Stimulated activated naive CD8-positive, alpha-beta T cell treated with anti-CD3 and anti-CD28 coated beads, Interleukin-15, Interleukin-2, amounts not matched to agents 100 ng/mL and 50 ng/mL, for 24 hours (primary cell): ENCODE results near the gene SCN2A.

ENCODE experiments used
- H3K27ac Mint-ChIP-seq: one replicate; pipeline ENCODE4 v1.8.0; 2021; ENCODE audit warnings: mild to moderate bottlenecking, mixed read lengths
- H3K27me3 Mint-ChIP-seq: one replicate; pipeline ENCODE4 v1.8.0; 2021; ENCODE audit warnings: mixed read lengths
- H3K36me3 Mint-ChIP-seq: one replicate; pipeline ENCODE4 v1.8.0; 2021; ENCODE audit warnings: low read depth, mixed read lengths
- H3K4me1 Mint-ChIP-seq: one replicate; pipeline ENCODE4 v1.8.0; 2021; ENCODE audit warnings: low read depth, mixed read lengths
- H3K4me3 Mint-ChIP-seq: one replicate; pipeline ENCODE4 v1.8.0; 2021; ENCODE audit warnings: mild to moderate bottlenecking, mixed read lengths
- H3K9me3 Mint-ChIP-seq: one replicate; pipeline ENCODE4 v1.8.0; 2021; ENCODE audit warnings: mixed read lengths

SCN2A gene

DNA sequence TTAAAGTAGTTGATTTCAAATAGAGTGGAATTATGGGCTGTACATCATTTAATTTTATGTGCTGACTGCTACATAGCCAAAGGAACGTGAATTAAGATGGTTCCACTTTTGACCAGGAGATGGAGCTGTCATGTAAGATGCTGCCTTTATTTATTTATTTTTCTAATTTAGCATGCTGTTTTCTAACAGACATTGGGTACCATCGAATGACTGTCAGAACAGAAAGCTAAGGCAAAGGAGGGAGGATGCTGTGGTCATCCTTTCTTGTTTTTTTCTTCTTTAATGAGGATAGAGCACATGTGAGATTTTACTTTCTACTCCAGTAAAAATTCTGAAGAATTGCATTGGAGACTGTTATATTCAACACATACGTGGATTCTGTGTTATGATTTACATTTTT is at the start of gene SCN2A:
TSS of gene SCN2A (plus strand) at position 185 of the 400 bp plus-strand sequence. CDS start 56,410 bp downstream, outside the sequence.
- H3K36me3 Mint-ChIP-seq: no peaks in the 10 kb centered on the region
- no peaks in the 10 kb centered on the region for H3K4me1 Mint-ChIP-seq
- H3K27ac Mint-ChIP-seq: no peak within 1 kb of the TSS
- no peak within 1 kb of the TSS for H3K4me3 Mint-ChIP-seq
- H3K9me3 Mint-ChIP-seq: no peaks in the 10 kb centered on the region
- H3K27me3 Mint-ChIP-seq: peaks cover 10% of the 10 kb centered on the region

- Mint-ChIP-seq H3K27ac (no peak overlapping the region), H3K4me3 (no peak overlapping the region)
Measured at GRCh38 chr2:165191096-165191728, 48.0 kb upstream of the SCN2A start.

GRCh38 chr2:165192729-165193128 is 46.5 kb upstream of the SCN2A start:
- H3K27ac Mint-ChIP-seq: no peak overlapping the region
- H3K36me3 Mint-ChIP-seq: no peaks in the 10 kb centered on the region
- H3K4me3 Mint-ChIP-seq: no peak overlapping the region
- H3K27me3 Mint-ChIP-seq: no peaks in the 10 kb centered on the region
- no peaks in the 10 kb centered on the region for H3K9me3 Mint-ChIP-seq
- peaks cover 4% of the 10 kb centered on the region for H3K4me1 Mint-ChIP-seq

More at GRCh38 chr2:165191096-165191728, 48.0 kb upstream of the SCN2A start:
- Mint-ChIP-seq H3K27me3 (no peaks in the 10 kb centered on the region), H3K36me3 (no peaks in the 10 kb centered on the region), H3K4me1 (peaks cover 4% of the 10 kb centered on the region), H3K9me3 (no peaks in the 10 kb centered on the region)

DNA sequence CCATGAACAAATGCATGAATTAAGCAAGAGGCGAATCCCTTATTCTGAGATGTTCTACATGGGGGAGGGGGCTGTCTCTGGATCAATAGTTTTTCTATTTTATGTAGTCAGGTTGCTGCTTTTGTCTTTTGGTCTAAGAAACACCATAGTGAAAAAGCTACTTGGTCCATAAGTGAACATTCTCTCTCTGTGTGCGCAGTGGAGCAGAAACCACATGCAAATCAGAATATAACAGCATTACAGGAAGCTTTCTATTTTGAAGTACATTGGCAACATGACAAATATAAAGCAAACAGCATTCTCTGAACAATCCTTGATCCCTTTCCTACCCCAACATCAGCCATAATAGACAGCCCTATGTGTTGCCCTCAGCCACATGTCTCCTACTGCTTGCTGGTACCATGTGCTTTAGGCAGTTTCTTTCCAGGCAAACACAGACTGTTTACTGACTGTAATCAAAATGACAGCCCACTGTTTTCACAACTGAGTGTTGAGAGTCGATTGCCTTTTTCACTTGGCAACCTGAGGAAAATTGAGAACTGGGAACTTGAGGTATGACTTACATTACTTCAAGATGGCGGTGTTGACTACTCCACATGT is 45.9 kb upstream of the SCN2A start:
- Mint-ChIP-seq H3K27ac (no peak overlapping the region), H3K4me3 (no peak overlapping the region), H3K36me3 (no peaks in the 10 kb centered on the region), H3K4me1 (peaks cover 4% of the 10 kb centered on the region), H3K27me3 (no peaks in the 10 kb centered on the region), H3K9me3 (no peaks in the 10 kb centered on the region)

DNA sequence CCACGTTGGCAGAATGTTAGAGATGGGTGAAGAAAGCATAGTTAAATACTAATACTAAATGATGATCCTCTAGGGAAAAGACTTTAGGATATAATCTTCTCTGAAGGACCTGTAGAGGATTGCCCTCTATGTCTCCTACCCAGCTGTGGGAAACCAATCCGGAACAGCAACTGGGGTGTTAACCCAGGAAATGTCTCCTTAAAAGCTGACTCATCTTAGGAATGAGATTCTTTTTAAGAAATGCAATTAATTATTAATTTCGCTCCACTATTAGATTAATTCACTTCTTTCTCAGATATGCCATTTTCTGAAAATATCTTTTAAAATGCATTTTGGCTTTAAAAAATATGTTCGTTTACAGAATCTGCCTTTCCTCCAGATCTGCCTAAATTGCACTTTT is 42.8 kb upstream of the SCN2A start:
- no peak overlapping the region for H3K4me3 Mint-ChIP-seq
- H3K27me3 Mint-ChIP-seq: no peaks in the 10 kb centered on the region
- H3K4me1 Mint-ChIP-seq: peaks cover 7% of the 10 kb centered on the region
- no peaks in the 10 kb centered on the region for H3K36me3 Mint-ChIP-seq
- no peaks in the 10 kb centered on the region for H3K9me3 Mint-ChIP-seq
- H3K27ac Mint-ChIP-seq: no peak overlapping the region

DNA sequence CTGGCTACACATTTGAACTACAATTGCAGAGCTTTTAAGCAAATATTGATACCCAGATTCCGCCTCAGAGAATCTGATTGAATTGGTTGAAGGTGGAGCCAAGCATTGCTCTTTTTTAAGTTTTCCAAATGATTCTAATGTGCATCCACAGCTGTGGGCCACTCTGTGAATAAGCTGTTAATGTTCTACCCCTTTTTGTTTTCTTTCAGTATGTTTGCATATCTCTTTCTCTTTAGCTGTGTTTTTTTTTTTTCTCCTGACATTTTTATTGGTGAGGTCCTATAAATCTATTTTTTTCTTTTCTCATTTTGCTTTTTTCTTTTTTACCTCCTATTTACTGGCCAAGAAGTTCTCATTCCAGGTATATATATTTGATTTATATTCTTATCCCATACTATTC is 41.9 kb upstream of the SCN2A start:
- H3K4me1 Mint-ChIP-seq: peaks cover 10% of the 10 kb centered on the region
- no peaks in the 10 kb centered on the region for H3K9me3 Mint-ChIP-seq
- no peak overlapping the region for H3K4me3 Mint-ChIP-seq
- no peaks in the 10 kb centered on the region for H3K27me3 Mint-ChIP-seq
- H3K36me3 Mint-ChIP-seq: no peaks in the 10 kb centered on the region
- H3K27ac Mint-ChIP-seq: no peak overlapping the region

GRCh38 chr2:165198181-165198580 is 41.0 kb upstream of the SCN2A start:
- Mint-ChIP-seq H3K4me3 (no peak overlapping the region), H3K4me1 (peaks cover 10% of the 10 kb centered on the region), H3K27me3 (no peaks in the 10 kb centered on the region), H3K36me3 (no peaks in the 10 kb centered on the region), H3K27ac (no peak overlapping the region), H3K9me3 (no peaks in the 10 kb centered on the region)

DNA sequence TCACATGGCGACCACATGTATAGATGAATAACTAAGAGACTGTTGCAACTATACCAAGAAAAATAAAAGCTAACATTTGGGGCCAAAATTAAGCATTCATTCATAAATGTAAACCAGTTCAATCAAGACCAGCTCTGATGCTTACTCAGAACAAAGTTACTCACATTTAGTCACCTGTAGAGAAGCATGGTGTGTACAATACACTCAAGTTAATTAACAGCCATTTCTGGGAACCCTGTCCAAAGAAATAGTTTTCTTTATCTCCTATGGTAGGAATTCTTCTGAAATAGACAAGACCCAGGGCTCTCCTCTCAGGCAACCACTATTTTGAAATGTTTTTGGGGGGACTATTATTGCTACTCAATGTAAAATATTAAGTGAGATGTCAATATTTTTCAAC is 37.0 kb upstream of the SCN2A start:
- Mint-ChIP-seq H3K4me1 (peaks cover 9% of the 10 kb centered on the region), H3K4me3 (no peak overlapping the region), H3K36me3 (no peaks in the 10 kb centered on the region), H3K9me3 (no peaks in the 10 kb centered on the region), H3K27ac (no peak overlapping the region), H3K27me3 (no peaks in the 10 kb centered on the region)

DNA sequence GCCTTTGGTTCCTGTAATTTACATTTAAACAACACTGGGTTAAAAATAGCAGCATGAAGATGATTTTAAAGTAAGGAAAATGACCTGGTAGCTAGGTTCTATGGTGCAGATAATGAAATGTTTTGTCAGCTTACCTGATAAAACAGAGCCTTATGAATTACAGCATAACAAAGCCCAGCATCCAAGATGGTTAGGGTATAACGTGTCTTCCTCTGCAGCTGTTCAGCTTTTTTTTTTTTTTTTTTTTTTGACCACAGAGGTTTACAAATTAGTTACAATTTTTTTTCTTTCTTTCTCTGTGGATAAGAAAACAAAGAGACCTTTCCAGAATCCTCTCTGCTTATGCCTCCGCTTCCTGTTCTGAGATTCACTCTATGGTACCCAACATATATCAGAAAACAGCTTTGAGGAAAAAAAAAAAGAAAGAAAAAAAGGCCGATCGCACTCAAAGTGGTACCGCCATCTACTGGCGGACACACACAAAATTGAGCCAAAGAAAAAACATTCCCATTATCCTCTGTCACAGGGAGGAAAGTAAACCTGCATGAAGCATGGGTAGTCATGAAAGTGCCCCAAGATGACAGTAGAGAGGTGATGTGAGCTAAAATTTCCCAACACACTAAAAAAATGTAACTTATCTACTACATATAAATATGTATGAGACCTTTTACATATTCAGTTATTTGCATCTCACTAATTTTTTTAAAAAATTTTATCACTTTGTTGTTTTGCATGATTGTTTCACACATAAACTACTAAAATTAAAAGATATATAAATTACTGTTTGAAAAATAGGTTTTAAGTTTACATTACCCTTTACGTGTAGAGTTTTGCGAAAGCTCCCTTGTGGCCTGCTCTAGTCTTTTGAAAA is 35.3 kb upstream of the SCN2A start, which contains the start of gene SCN3A:
TSS of gene SCN3A (minus strand) at position 362 of the 871 bp plus-strand sequence. CDS start 27,656 bp downstream, outside the sequence.
- Mint-ChIP-seq H3K36me3 (no peaks in the 10 kb centered on the region), H3K27ac (no peak within 1 kb of the TSS), H3K4me3 (peak within 1 kb of the TSS; percentile 56), H3K4me1 (peaks cover 9% of the 10 kb centered on the region), H3K9me3 (no peaks in the 10 kb centered on the region), H3K27me3 (no peaks in the 10 kb centered on the region)

DNA sequence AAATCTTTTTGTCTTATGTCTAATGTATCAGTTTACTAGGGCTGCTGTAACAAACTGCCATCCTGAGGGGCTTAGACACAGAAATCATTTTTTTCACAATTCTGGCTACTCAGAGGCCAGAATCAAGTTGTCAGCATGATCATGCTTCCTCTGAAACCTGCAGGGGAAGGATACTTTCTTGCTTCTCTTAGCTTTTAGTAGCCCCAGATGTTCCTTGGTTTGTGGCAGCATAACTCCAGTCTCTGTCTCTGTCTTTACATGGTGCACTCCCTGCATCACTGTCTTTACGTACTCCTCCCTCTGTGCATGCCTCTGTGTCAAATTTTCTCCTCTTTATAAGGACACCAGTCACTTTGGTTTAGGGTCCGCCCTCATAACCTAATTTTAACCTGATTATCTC is 33.3 kb upstream of the SCN2A start:
- H3K4me1 Mint-ChIP-seq: peaks cover 9% of the 10 kb centered on the region
- H3K36me3 Mint-ChIP-seq: no peaks in the 10 kb centered on the region
- H3K4me3 Mint-ChIP-seq: no peak overlapping the region
- H3K27me3 Mint-ChIP-seq: no peaks in the 10 kb centered on the region
- no peaks in the 10 kb centered on the region for H3K9me3 Mint-ChIP-seq
- H3K27ac Mint-ChIP-seq: no peak overlapping the region

DNA sequence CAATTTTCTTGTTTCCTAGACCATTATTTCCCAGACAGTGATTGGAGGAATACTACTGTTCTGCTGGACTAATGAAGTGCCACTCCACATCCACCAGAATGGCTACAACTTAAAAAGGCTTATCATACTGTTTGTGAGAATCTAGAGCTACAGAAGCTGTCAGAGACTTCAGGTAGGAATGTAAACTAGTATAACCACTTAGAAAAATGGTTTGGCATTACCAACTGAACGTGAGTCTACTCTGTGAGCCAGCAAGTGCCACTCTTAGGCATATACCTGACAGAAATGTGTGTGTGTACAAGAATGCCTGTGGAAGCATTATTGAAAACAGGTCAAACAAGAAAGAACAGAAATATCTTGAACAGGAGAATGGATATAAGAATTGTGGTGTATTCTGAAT is 31.1 kb upstream of the SCN2A start:
- Mint-ChIP-seq H3K4me3 (no peak overlapping the region), H3K4me1 (peaks cover 3% of the 10 kb centered on the region), H3K27ac (no peak overlapping the region), H3K36me3 (no peaks in the 10 kb centered on the region), H3K9me3 (no peaks in the 10 kb centered on the region), H3K27me3 (no peaks in the 10 kb centered on the region)

GRCh38 chr2:165214093-165214492 is 25.1 kb upstream of the SCN2A start:
- H3K4me1 Mint-ChIP-seq: no peaks in the 10 kb centered on the region
- peaks cover 5% of the 10 kb centered on the region for H3K27me3 Mint-ChIP-seq
- no peak overlapping the region for H3K4me3 Mint-ChIP-seq
- H3K27ac Mint-ChIP-seq: no peak overlapping the region
- no peaks in the 10 kb centered on the region for H3K9me3 Mint-ChIP-seq
- H3K36me3 Mint-ChIP-seq: no peaks in the 10 kb centered on the region

DNA sequence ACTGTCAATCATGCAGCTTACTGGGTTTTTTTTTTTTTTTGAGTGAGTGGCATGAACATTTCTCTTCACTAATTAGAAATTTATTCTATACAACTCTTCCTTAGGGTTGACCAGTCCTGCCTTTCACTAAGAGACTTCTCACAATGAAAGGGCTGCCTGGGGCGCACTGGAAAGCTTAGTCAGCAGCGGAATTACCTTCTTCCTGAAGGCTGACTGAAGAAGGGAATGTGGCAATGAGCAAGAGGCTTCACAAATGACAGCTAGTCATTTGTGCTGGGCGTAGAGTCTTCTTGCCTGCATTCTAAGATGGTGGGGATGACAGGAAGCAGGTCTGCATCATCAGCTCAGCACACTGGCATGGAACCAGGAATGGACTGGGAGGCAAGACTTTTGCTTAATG is 19.7 kb upstream of the SCN2A start:
- Mint-ChIP-seq H3K27me3 (no peaks in the 10 kb centered on the region), H3K4me3 (no peak overlapping the region), H3K4me1 (no peaks in the 10 kb centered on the region), H3K36me3 (no peaks in the 10 kb centered on the region), H3K9me3 (no peaks in the 10 kb centered on the region), H3K27ac (no peak overlapping the region)

GRCh38 chr2:165224941-165225340 is 14.3 kb upstream of the SCN2A start:
- Mint-ChIP-seq H3K36me3 (no peaks in the 10 kb centered on the region), H3K4me3 (no peak overlapping the region), H3K27me3 (no peaks in the 10 kb centered on the region), H3K27ac (no peak overlapping the region), H3K4me1 (no peaks in the 10 kb centered on the region), H3K9me3 (no peaks in the 10 kb centered on the region)

DNA sequence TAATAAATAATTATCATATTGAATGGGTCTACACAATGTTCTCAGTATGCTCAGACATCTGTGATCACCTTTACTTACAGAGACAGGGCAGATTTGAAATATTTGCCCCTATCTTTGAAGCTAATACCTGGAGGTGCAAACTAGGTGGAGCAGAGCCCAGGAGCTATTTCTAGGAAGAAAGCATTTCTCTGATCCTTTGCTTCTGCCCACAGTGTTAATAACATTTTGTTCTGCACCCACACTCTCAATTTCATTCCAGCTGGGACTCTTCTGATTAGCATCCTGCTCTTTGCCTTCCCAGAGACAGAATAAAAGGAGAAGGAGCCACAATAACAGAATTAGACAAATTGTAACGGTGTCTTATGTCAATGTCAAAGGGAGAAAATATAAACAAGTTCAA is 11.6 kb upstream of the SCN2A start:
- H3K4me3 Mint-ChIP-seq: no peak overlapping the region
- no peaks in the 10 kb centered on the region for H3K27me3 Mint-ChIP-seq
- no peak overlapping the region for H3K27ac Mint-ChIP-seq
- H3K36me3 Mint-ChIP-seq: no peaks in the 10 kb centered on the region
- no peaks in the 10 kb centered on the region for H3K4me1 Mint-ChIP-seq
- no peaks in the 10 kb centered on the region for H3K9me3 Mint-ChIP-seq
